OCI-LY3 (cell line): ENCODE results near the gene MYL12B.

Source experiments
- H2AFZ ChIP-seq: fragments of 200-600, 300-600 bp; shearing (Covaris generic); 2 replicates; pipeline ENCODE4 v1.6.0; 2014; ENCODE audit warnings: antibody characterized with exemption, low read depth, low read length
- H3K27ac ChIP-seq: fragments of 200-600, 300-600 bp; sonication (generic); 2 replicates; pipeline ENCODE4 v1.5.1; 2014; ENCODE audit warnings: mild to moderate bottlenecking, low read length, moderate library complexity, mixed read lengths
- H3K27me3 ChIP-seq: fragments of 200-600, 300-600 bp; sonication (generic); 2 replicates; pipeline ENCODE4 v1.6.1; 2014; ENCODE audit warnings: low read depth, low read length, mixed read lengths
- H3K36me3 ChIP-seq: fragments of 200-600, 300-600 bp; sonication (generic); replicated peaks from 2 replicates; pipeline ENCODE3; 2014; ENCODE audit warnings: low read depth, low read length, mixed read lengths
- H3K4me1 ChIP-seq: fragments of 300-600, 200-600 bp; sonication (generic); 2 replicates; pipeline ENCODE4 v1.6.1; 2014; ENCODE audit warnings: low read length, mixed read lengths
- H3K4me2 ChIP-seq: fragments of 200-600, 300-600 bp; sonication (generic); 2 replicates; pipeline ENCODE4 v1.6.1; 2014; ENCODE audit warnings: low read length, mixed read lengths
- H3K4me3 ChIP-seq: fragments of 300-600, 200-600 bp; sonication (generic); 2 replicates; pipeline ENCODE4 v1.5.1; 2014; ENCODE audit warnings: antibody characterized with exemption, mild to moderate bottlenecking, low read length, moderate library complexity
- H3K79me2 ChIP-seq: fragments of 300-600, 200-600 bp; shearing (Covaris generic); 2 replicates; pipeline ENCODE4 v1.6.1; 2014; ENCODE audit warnings: mild to moderate bottlenecking, low read length, mixed read lengths
- H3K9ac ChIP-seq: fragments of 300-600, 200-600 bp; shearing (Covaris generic); 2 replicates; pipeline ENCODE4 v1.6.0; 2014; ENCODE audit warnings: mild to moderate bottlenecking, low read length, moderate library complexity
- H3K9me3 ChIP-seq: fragments of 200-600, 300-600 bp; shearing (Covaris generic); 2 replicates; pipeline ENCODE4 v1.6.1; 2014; ENCODE audit warnings: low read length, mixed read lengths; ENCODE audit not compliant: insufficient read depth
- H4K20me1 ChIP-seq: fragments of 200-600, 300-600 bp; sonication (generic); 2 replicates; pipeline ENCODE4 v1.6.1; 2016; ENCODE audit warnings: low read length, mixed read lengths; ENCODE audit not compliant: insufficient read depth
- EZH2phosphoT487 ChIP-seq: fragments of 200-600 bp; shearing (Covaris generic); IDR thresholded peaks from 2 replicates; pipeline ENCODE4 v1.6.1; 2018; ENCODE audit warnings: antibody characterized with exemption, mixed run types, low read depth
- TF ChIP-seq, protein P1 (sequence below): fragments of 200-600, 300-600 bp; sonication (generic); IDR thresholded peaks from 2 replicates; pipeline ENCODE4 v1.5.1; 2014; ENCODE audit warnings: antibody characterized with exemption, low read length, low read depth

Gene MYL12B

DNA sequence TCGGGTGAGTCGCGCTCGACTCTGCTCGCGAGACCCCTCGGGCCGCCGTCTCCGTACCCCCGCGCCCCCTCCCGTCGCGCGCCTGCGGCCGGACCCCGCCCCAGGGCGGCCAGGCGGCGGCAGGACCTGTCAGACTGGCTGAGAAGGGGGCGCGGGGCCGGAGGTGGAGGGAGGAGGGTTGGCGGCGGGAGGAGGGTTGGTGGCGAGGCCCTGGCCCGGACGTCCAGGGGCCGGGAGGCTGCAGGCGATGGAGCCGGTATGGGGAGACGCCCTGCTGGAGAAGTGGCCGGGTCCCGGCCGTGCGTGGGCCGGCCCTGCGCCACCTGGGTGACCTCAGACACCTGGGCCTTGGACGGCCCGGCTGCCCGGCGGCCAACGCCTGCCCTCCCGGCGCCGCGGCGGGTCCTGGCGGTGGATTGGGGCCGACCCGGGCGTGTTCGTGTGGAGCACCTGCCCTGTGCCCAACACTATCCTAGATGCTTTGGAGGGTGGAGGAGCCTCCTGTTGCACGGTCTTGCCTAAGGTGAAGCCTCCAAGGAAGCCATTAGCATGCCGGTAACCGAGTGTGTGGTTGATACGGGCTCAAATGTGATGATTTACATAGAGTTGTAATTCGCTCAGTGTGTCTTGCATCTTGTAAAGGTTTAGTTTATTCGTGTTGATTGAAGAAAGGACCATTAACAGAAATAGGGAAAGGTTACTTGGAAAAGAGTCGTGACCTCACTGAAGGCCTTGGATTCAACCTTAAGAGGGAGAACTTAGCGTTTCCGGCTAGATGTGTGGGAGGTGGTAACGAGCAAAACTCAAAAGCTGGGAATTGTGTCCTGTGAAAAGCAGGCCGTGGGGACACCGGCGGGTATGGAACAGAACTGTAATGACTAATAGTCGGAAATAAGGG lies 550 bp downstream of the MYL12B start:
- H3K4me3 ChIP-seq: peak overlapping the region; percentile 82
- H4K20me1 ChIP-seq: peaks cover 32% of the 10 kb centered on the region
- H3K79me2 ChIP-seq: peaks cover 62% of the 10 kb centered on the region
- peak overlapping the region; percentile 77 for H3K9ac ChIP-seq
- no peak overlapping the region for H2AFZ ChIP-seq
- peak overlapping the region; percentile 75 for H3K4me2 ChIP-seq
- TF ChIP-seq, protein P1, sequence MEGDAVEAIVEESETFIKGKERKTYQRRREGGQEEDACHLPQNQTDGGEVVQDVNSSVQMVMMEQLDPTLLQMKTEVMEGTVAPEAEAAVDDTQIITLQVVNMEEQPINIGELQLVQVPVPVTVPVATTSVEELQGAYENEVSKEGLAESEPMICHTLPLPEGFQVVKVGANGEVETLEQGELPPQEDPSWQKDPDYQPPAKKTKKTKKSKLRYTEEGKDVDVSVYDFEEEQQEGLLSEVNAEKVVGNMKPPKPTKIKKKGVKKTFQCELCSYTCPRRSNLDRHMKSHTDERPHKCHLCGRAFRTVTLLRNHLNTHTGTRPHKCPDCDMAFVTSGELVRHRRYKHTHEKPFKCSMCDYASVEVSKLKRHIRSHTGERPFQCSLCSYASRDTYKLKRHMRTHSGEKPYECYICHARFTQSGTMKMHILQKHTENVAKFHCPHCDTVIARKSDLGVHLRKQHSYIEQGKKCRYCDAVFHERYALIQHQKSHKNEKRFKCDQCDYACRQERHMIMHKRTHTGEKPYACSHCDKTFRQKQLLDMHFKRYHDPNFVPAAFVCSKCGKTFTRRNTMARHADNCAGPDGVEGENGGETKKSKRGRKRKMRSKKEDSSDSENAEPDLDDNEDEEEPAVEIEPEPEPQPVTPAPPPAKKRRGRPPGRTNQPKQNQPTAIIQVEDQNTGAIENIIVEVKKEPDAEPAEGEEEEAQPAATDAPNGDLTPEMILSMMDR: no peak
- no peak for TF ChIP-seq EZH2phosphoT487
- no peaks in the 10 kb centered on the region for H3K27me3 ChIP-seq
- H3K36me3 ChIP-seq: peaks cover 17% of the 10 kb centered on the region
- H3K4me1 ChIP-seq: peaks cover 28% of the 10 kb centered on the region
- H3K27ac ChIP-seq: peak overlapping the region; percentile 67
- H3K9me3 ChIP-seq: no peaks in the 10 kb centered on the region

- Histone ChIP-seq H2AFZ (no peak overlapping the region), H3K36me3 (peaks cover 10% of the 10 kb centered on the region), H3K4me2 (peak overlapping the region; percentile 75), H3K4me1 (peaks cover 28% of the 10 kb centered on the region), H3K27ac (no peak overlapping the region), H3K79me2 (peaks cover 68% of the 10 kb centered on the region), H3K9me3 (no peaks in the 10 kb centered on the region), H3K4me3 (peak overlapping the region; percentile 82), H4K20me1 (peaks cover 35% of the 10 kb centered on the region), H3K9ac (peak overlapping the region; percentile 77), H3K27me3 (no peaks in the 10 kb centered on the region)
- TF ChIP-seq, protein P1: no peak
- TF ChIP-seq EZH2phosphoT487: no peak
These were observed 1.3 kb downstream of the MYL12B start for GRCh38 chr18:3263132-3263700.

GRCh38 chr18:3264362-3264761 lies 2.4 kb downstream of the MYL12B start:
- H3K9me3 ChIP-seq: no peaks in the 10 kb centered on the region
- H3K27ac ChIP-seq: no peak overlapping the region
- H4K20me1 ChIP-seq: peaks cover 45% of the 10 kb centered on the region
- H3K36me3 ChIP-seq: no peaks in the 10 kb centered on the region
- no peak overlapping the region for H2AFZ ChIP-seq
- peaks cover 80% of the 10 kb centered on the region for H3K79me2 ChIP-seq
- H3K4me3 ChIP-seq: no peak overlapping the region
- no peaks in the 10 kb centered on the region for H3K27me3 ChIP-seq
- H3K4me1 ChIP-seq: peaks cover 32% of the 10 kb centered on the region
- TF ChIP-seq, protein P1: no peak
- TF ChIP-seq EZH2phosphoT487: no peak
- H3K4me2 ChIP-seq: no peak overlapping the region
- H3K9ac ChIP-seq: no peak overlapping the region

- Histone ChIP-seq H3K4me2 (no peak overlapping the region), H3K27ac (no peak overlapping the region), H2AFZ (no peak overlapping the region), H3K36me3 (no peaks in the 10 kb centered on the region), H3K9me3 (no peaks in the 10 kb centered on the region), H3K4me3 (no peak overlapping the region), H4K20me1 (peaks cover 50% of the 10 kb centered on the region), H3K79me2 (peaks cover 92% of the 10 kb centered on the region), H3K27me3 (no peaks in the 10 kb centered on the region), H3K4me1 (peaks cover 40% of the 10 kb centered on the region), H3K9ac (no peak overlapping the region)
- TF ChIP-seq, protein P1: no peak
- no peak for TF ChIP-seq EZH2phosphoT487
These were observed 3.7 kb downstream of the MYL12B start for GRCh38 chr18:3265564-3266033.
